H9 (cell line): ENCODE results near the gene MGAT2. TPM values are rescaled to one million over a fixed set of nuclear protein-coding genes. Genes with fewer than 3 reads are reported as not detected.

Experiments used
- DNase-seq: peaks from one replicate; pipeline ENCODE4 v3.0.0-alpha.2; 2017
- H2AFZ ChIP-seq: one replicate; pipeline ENCODE4 v1.6.1; 2013; ENCODE audit warnings: mild to moderate bottlenecking, low read length, control low read depth, moderate library complexity
- H2AK5ac ChIP-seq: 2 replicates; pipeline ENCODE4 v1.6.1; 2013; ENCODE audit warnings: low read length, control low read depth, mixed read lengths; ENCODE audit not compliant: insufficient read length
- H2BK120ac ChIP-seq: one replicate; pipeline ENCODE4 v1.6.1; 2013; ENCODE audit warnings: low read depth, mild to moderate bottlenecking, low read length, control low read depth, inconsistent platforms; ENCODE audit not compliant: poor library complexity, severe bottlenecking
- H2BK12ac ChIP-seq: 2 replicates; pipeline ENCODE4 v1.6.1; 2013; ENCODE audit warnings: low read length, control low read depth, mixed read lengths, low read depth; ENCODE audit not compliant: insufficient read length
- H2BK15ac ChIP-seq: 2 replicates; pipeline ENCODE4 v1.6.1; 2013; ENCODE audit warnings: low read depth, low read length, control low read depth
- H2BK20ac ChIP-seq: one replicate; pipeline ENCODE4 v1.6.1; 2013; ENCODE audit warnings: low read depth, mild to moderate bottlenecking, low read length, control low read depth, inconsistent platforms; ENCODE audit not compliant: poor library complexity, severe bottlenecking
- H2BK5ac ChIP-seq: 2 replicates; pipeline ENCODE4 v1.6.1; 2013; ENCODE audit warnings: low read length, control low read depth, mixed read lengths; ENCODE audit not compliant: insufficient read length
- H3K14ac ChIP-seq: 2 replicates; pipeline ENCODE4 v1.6.1; 2013; ENCODE audit warnings: low read length, control low read depth; ENCODE audit not compliant: insufficient read depth
- H3K18ac ChIP-seq: 2 replicates; pipeline ENCODE4 v1.6.1; 2013; ENCODE audit warnings: low read depth, mild to moderate bottlenecking, mixed read lengths, low read length, control low read depth; ENCODE audit not compliant: insufficient read length
- H3K23ac ChIP-seq: 2 replicates; pipeline ENCODE4 v1.6.1; 2013; ENCODE audit warnings: low read length, control low read depth, mixed read lengths, low read depth; ENCODE audit not compliant: insufficient read length
- H3K23me2 ChIP-seq: 2 replicates; pipeline ENCODE4 v1.6.1; 2013; ENCODE audit warnings: low read depth, mild to moderate bottlenecking, mixed read lengths, low read length, control low read depth; ENCODE audit not compliant: insufficient read length, poor library complexity, severe bottlenecking
- H3K27ac ChIP-seq: 2 replicates; pipeline ENCODE4 v1.5.1; 2013; ENCODE audit warnings: low read length, control low read depth, mixed read lengths, low read depth; ENCODE audit not compliant: insufficient read length
- H3K27me3 ChIP-seq: 2 replicates; pipeline ENCODE4 v1.6.1; 2013; ENCODE audit warnings: low read length, control low read depth, inconsistent platforms; ENCODE audit not compliant: insufficient read depth
- H3K4ac ChIP-seq: 2 replicates; pipeline ENCODE4 v1.6.1; 2013; ENCODE audit warnings: low read depth, mild to moderate bottlenecking, control low read depth, inconsistent platforms, low read length, moderate library complexity
- H3K4me1 ChIP-seq: 2 replicates; pipeline ENCODE4 v1.6.1; 2013; ENCODE audit warnings: low read length, control low read depth, inconsistent platforms; ENCODE audit not compliant: insufficient read depth
- H3K4me2 ChIP-seq: 2 replicates; pipeline ENCODE4 v1.6.1; 2013; ENCODE audit warnings: low read length, control low read depth, mixed read lengths; ENCODE audit not compliant: insufficient read length, insufficient read depth
- H3K56ac ChIP-seq: 2 replicates; pipeline ENCODE4 v1.6.1; 2013; ENCODE audit warnings: low read depth, mild to moderate bottlenecking, mixed read lengths, low read length, control low read depth; ENCODE audit not compliant: insufficient read length
- H3K79me1 ChIP-seq: 2 replicates; pipeline ENCODE4 v1.6.1; 2013; ENCODE audit warnings: low read depth, mild to moderate bottlenecking, moderate library complexity, low read length, control low read depth, inconsistent platforms; ENCODE audit not compliant: insufficient read depth, poor library complexity, severe bottlenecking
- H3K79me2 ChIP-seq: 2 replicates; pipeline ENCODE4 v1.6.1; 2013; ENCODE audit warnings: low read length, control low read depth, inconsistent platforms; ENCODE audit not compliant: insufficient read depth
- H3K9ac ChIP-seq: 2 replicates; pipeline ENCODE4 v1.6.1; 2013; ENCODE audit warnings: low read length, control low read depth, mixed read lengths; ENCODE audit not compliant: insufficient read length; ENCODE audit errors: extremely low read depth
- H3K9me3 ChIP-seq: one replicate; pipeline ENCODE4 v1.6.1; 2013; ENCODE audit warnings: low read depth, low read length, inconsistent platforms; ENCODE audit not compliant: control insufficient read depth
- H3T11ph ChIP-seq: one replicate; pipeline ENCODE4 v1.6.1; 2013; ENCODE audit warnings: mild to moderate bottlenecking, low read length, control low read depth, inconsistent platforms
- H4K20me1 ChIP-seq: one replicate; pipeline ENCODE4 v1.6.1; 2013; ENCODE audit not compliant: control insufficient read depth, insufficient read length, insufficient read depth
- H4K5ac ChIP-seq: 2 replicates; pipeline ENCODE4 v1.6.1; 2013; ENCODE audit warnings: low read depth, mild to moderate bottlenecking, mixed read lengths, low read length, control low read depth; ENCODE audit not compliant: insufficient read length
- H4K8ac ChIP-seq: replicated peaks from 2 replicates; pipeline ENCODE4 v1.6.1; 2013; ENCODE audit warnings: low read length, control low read depth, mixed read lengths, low read depth; ENCODE audit not compliant: insufficient read length
- H4K91ac ChIP-seq: 2 replicates; pipeline ENCODE4 v1.6.1; 2013; ENCODE audit warnings: low read depth, mild to moderate bottlenecking, moderate library complexity, mixed read lengths, low read length, control low read depth; ENCODE audit not compliant: insufficient read length
- H3K27ac Mint-ChIP-seq, 3 experiments: 2 replicates in 2 of 3; 3 replicates in 1 of 3; pipeline ENCODE4 v1.8.0; 2020 to 2021; ENCODE audit warnings: mixed read lengths in 3 of 3, mild to moderate bottlenecking in 1 of 3, moderate library complexity in 1 of 3
- H3K27me3 Mint-ChIP-seq: 2 replicates; pipeline ENCODE4 v1.8.0; 2021; ENCODE audit warnings: low read depth, mild to moderate bottlenecking, moderate library complexity, mixed read lengths
- H3K36me3 Mint-ChIP-seq, 3 experiments: 2 replicates in 2 of 3; 3 replicates in 1 of 3; pipeline ENCODE4 v1.8.0; 2020 to 2021; ENCODE audit warnings: low read depth in 3 of 3, mixed read lengths in 3 of 3; ENCODE audit not compliant: insufficient read depth in 1 of 3
- H3K4me1 Mint-ChIP-seq, 2 experiments: 2 replicates each; pipeline ENCODE4 v1.8.0; 2020; ENCODE audit warnings: mixed read lengths in 2 of 2
- H3K4me3 Mint-ChIP-seq, 2 experiments: 2 replicates in 1 of 2; 3 replicates in 1 of 2; pipeline ENCODE4 v1.8.0; 2020 to 2021; ENCODE audit warnings: mild to moderate bottlenecking in 2 of 2, mixed read lengths in 2 of 2, moderate library complexity in 1 of 2
- H3K9me3 Mint-ChIP-seq, 2 experiments: 2 replicates in 1 of 2; 3 replicates in 1 of 2; pipeline ENCODE4 v1.8.0; 2020; ENCODE audit warnings: mild to moderate bottlenecking in 2 of 2, mixed read lengths in 2 of 2, moderate library complexity in 1 of 2
- WGBS: extraction: QIAGEN DNeasy Blood & Tissue Kit; methylation state at CpG from one replicate; pipeline ENCODE4 v1.1.7; 2013; ENCODE audit warnings: missing lambda C conversion rate, low lambda C conversion rate, mixed read lengths; ENCODE audit not compliant: insufficient read length; ENCODE audit errors: extremely low coverage; 5-methylcytosine and 5-hydroxymethylcytosine counted together
- total RNA-seq: library from RNA; stranded (reverse); gene quantifications from 2 replicates; pipeline ENCODE4 v1.2.1, GENCODE V29; 2021
- TF ChIP-seq, protein P1 (sequence below): fragments of 200-600 bp; sonication (generic); conservative IDR thresholded peaks from 3 replicates; pipeline ENCODE4 v1.8.0; 2021; ENCODE audit warnings: antibody characterized with exemption, mild to moderate bottlenecking

Gene MGAT2
- total RNA-seq, 1 experiment from 2014 or later: 24.5 TPM

DNA sequence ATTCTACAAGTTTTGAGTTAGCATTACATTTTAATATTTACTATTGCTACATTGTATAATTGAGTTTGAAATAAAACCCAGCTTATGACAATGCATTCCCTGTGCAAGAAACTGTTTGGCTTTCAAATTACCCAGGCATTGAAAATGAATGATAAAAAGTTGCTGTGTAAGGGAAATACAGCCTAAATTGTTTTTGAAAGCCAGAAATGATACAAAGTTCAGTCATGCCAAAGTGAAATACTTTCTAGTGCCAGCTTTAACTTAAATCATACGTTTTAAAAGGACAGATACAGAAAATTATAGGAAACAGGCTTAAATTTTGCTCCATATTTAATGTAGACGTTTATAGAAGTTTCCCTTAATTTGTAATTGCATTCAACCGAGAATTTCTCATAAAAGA lies 2.8 kb downstream of the MGAT2 start:
- Histone ChIP-seq H4K5ac (no peak overlapping the region), H2BK15ac (no peak overlapping the region), H3K23me2 (peaks cover 12% of the 10 kb centered on the region), H3K79me1 (no peaks in the 10 kb centered on the region), H3K56ac (no peak overlapping the region), H2BK20ac (no peak overlapping the region), H4K8ac (no peak overlapping the region), H3K9ac (no peak overlapping the region), H3K14ac (no peak overlapping the region), H3T11ph (no peak overlapping the region), H3K4me2 (no peak overlapping the region), H4K20me1 (no peaks in the 10 kb centered on the region), H3K27ac (no peak overlapping the region), H2BK5ac (no peak overlapping the region), H2AK5ac (no peak overlapping the region), H3K79me2 (peaks cover 12% of the 10 kb centered on the region; the same call in 1 of the 2 replicates), H4K91ac (no peak overlapping the region), H3K4ac (no peak overlapping the region), H3K4me1 (peaks cover 4% of the 10 kb centered on the region; the same call in 1 of the 2 replicates), H2AFZ (no peak overlapping the region), H2BK120ac (no peak overlapping the region), H3K23ac (no peak overlapping the region), H3K18ac (no peak overlapping the region), H2BK12ac (no peak overlapping the region), H3K27me3 (no peaks in the 10 kb centered on the region), H3K9me3 (no peaks in the 10 kb centered on the region)
- no peaks in the 10 kb centered on the region; a peak in 1 of 5 replicates for H3K9me3 Mint-ChIP-seq
- TF ChIP-seq, protein P1, sequence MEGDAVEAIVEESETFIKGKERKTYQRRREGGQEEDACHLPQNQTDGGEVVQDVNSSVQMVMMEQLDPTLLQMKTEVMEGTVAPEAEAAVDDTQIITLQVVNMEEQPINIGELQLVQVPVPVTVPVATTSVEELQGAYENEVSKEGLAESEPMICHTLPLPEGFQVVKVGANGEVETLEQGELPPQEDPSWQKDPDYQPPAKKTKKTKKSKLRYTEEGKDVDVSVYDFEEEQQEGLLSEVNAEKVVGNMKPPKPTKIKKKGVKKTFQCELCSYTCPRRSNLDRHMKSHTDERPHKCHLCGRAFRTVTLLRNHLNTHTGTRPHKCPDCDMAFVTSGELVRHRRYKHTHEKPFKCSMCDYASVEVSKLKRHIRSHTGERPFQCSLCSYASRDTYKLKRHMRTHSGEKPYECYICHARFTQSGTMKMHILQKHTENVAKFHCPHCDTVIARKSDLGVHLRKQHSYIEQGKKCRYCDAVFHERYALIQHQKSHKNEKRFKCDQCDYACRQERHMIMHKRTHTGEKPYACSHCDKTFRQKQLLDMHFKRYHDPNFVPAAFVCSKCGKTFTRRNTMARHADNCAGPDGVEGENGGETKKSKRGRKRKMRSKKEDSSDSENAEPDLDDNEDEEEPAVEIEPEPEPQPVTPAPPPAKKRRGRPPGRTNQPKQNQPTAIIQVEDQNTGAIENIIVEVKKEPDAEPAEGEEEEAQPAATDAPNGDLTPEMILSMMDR: no peak
- no peak overlapping the region for H3K27ac Mint-ChIP-seq
- no CpG with 5 or more reads among the region's 3 CpGs for WGBS
- no peak overlapping the region for H3K4me3 Mint-ChIP-seq
- no peaks in the 10 kb centered on the region for H3K27me3 Mint-ChIP-seq
- peaks cover 12 to 43% (median 20%) of the 10 kb centered on the region in 3 experiments for H3K36me3 Mint-ChIP-seq
- DNase-seq: no peak
- H3K4me1 Mint-ChIP-seq: peaks cover 20% of the 10 kb centered on the region in 2 experiments
